Prostate gland (tissue), 2 donors: Measurements from ENCODE around the gene CCDC47.

Experiments
- POLR2A ChIP-seq: fragments of 450-650 bp; IDR thresholded peaks from one replicate; pipeline ENCODE4 v1.6.1; 2016; ENCODE audit warnings: antibody characterized with exemption, mild to moderate bottlenecking
- POLR2AphosphoS5 ChIP-seq: sonication (generic); formaldehyde crosslinking; IDR thresholded peaks from one replicate; pipeline ENCODE4 v1.6.1; 2017; ENCODE audit warnings: antibody characterized with exemption
- TF ChIP-seq, protein P1 (sequence below), 4 experiments: fragments of 200-600 bp in 2 of 4; fragments of 450-650 bp in 2 of 4; sonication (generic) in 2 of 4; IDR thresholded peaks; 1 replicate in 3 of 4; 2 replicates in 1 of 4; pipeline ENCODE4 v1.5.1; 2016 to 2019; ENCODE audit warnings: antibody characterized with exemption in 4 of 4, mild to moderate bottlenecking in 2 of 4, moderate library complexity in 2 of 4

DNA sequence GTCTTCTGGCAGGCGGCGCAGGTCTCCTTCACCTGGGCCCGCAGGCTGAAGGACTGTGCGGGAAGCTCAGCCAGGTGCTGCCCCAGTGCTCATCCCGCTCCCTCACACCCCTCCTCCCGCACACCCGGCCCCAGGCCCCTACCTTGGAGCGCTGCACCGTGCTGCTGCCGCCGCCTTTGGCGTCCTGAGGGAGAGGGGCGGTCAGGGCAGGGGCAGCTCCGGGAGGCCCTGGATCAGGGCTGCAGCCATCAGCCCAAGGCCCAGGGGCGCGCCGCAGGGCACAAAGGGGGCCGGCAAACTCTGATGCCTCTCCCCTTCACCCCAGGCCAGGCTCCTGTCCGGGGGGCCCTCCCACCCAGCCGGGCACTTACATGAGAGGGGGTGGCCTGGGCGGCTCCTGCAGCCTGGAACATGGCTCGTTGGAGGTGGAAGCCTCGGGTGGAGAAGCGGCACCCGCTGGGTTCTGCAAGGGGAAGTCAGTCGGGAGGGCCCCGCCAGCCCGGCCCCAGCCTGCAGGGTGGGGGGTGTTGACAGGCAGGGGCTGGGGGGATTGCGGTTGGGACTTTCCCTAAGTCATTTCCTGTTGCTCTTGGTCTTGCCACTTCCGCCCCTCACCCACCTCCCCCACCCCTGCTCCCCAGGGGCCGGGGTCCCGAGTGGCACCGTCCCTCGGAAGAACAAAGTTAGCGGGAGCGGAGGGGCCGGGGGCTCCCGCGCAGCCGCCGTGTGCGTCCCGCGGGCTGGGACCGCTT lies 74.3 kb downstream of the CCDC47 start:
- TF ChIP-seq, protein P1, sequence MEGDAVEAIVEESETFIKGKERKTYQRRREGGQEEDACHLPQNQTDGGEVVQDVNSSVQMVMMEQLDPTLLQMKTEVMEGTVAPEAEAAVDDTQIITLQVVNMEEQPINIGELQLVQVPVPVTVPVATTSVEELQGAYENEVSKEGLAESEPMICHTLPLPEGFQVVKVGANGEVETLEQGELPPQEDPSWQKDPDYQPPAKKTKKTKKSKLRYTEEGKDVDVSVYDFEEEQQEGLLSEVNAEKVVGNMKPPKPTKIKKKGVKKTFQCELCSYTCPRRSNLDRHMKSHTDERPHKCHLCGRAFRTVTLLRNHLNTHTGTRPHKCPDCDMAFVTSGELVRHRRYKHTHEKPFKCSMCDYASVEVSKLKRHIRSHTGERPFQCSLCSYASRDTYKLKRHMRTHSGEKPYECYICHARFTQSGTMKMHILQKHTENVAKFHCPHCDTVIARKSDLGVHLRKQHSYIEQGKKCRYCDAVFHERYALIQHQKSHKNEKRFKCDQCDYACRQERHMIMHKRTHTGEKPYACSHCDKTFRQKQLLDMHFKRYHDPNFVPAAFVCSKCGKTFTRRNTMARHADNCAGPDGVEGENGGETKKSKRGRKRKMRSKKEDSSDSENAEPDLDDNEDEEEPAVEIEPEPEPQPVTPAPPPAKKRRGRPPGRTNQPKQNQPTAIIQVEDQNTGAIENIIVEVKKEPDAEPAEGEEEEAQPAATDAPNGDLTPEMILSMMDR (IDR thresholded peaks at IDR 0.05), result no peak
- TF ChIP-seq POLR2AphosphoS5 (no peak), POLR2A (no peak)
